Astrocyte (in vitro differentiated cells and primary cell): ENCODE data around the gene RPS3.

Source experiments
- CTCF ChIP-seq: IDR thresholded peaks from 2 replicates; pipeline ENCODE4 v1.5.1; 2011; ENCODE audit warnings: low read depth, mild to moderate bottlenecking, inconsistent platforms, low read length, moderate library complexity; ENCODE audit not compliant: insufficient read depth
- EZH2 ChIP-seq: IDR thresholded peaks from 2 replicates; pipeline ENCODE4 v1.6.1; 2012; ENCODE audit warnings: mild to moderate bottlenecking, low read length, inconsistent platforms; ENCODE audit not compliant: insufficient read depth

DNA sequence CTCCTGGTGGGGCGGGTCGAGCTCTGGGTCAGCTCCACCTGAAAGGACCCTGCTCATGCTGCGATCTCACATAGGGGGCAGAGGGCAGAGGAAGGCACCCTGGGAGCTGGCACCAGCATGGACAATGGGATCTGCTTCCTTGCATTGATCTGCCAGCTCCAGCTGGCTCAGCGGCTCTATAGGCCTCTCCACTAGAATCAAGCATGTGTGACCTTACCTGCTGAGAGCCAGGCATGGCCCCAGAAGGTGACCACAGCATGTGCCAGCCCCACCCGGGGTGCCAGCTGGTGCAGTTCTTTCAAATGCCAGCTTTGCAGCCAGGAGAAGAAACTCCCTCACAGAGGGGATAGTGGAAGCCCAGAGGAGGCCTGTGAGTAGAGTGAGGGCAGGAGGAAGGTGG lies 55.7 kb downstream of the RPS3 start:
- TF ChIP-seq CTCF: no peak
- TF ChIP-seq EZH2: no peak
